Activated T-helper 17 cell treated with anti-CD3 and anti-CD28 coated beads, Interleukin-2, amount 50 U/mL, for 72 hours (primary cell): ENCODE measurements around the gene NSUN6. TPM values are rescaled to one million over a fixed set of nuclear protein-coding genes. Genes with fewer than 3 reads are reported as not detected.

Experiments
- ATAC-seq: fragments of 150-1000 bp; cut with Tn5 transposase; replicated peaks from 2 replicates; pipeline ENCODE4 v1.10.0; 2021; ENCODE audit warnings: mild to moderate bottlenecking, moderate library complexity
- H3K27ac Mint-ChIP-seq: one replicate; pipeline ENCODE4 v1.8.0; 2022; ENCODE audit warnings: mixed read lengths
- H3K27me3 Mint-ChIP-seq: one replicate; pipeline ENCODE4 v1.8.0; 2022; ENCODE audit warnings: mixed read lengths
- H3K36me3 Mint-ChIP-seq: one replicate; pipeline ENCODE4 v1.8.0; 2022; ENCODE audit warnings: low read depth, mild to moderate bottlenecking, mixed read lengths
- H3K4me1 Mint-ChIP-seq: one replicate; pipeline ENCODE4 v1.8.0; 2022; ENCODE audit warnings: mixed read lengths
- H3K4me3 Mint-ChIP-seq: one replicate; pipeline ENCODE4 v1.8.0; 2022; ENCODE audit warnings: mild to moderate bottlenecking, mixed read lengths
- H3K9me3 Mint-ChIP-seq: one replicate; pipeline ENCODE4 v1.8.0; 2022; ENCODE audit warnings: mixed read lengths
- total RNA-seq, 2 donors: library from RNA; stranded (reverse); gene quantifications; one replicate each; pipeline ENCODE4 v1.2.3, GENCODE V29; 2022

Gene NSUN6
- total RNA-seq, 2 donors from 2014 or later, result 16.5 to 25.4 TPM

GRCh38 chr10:18540195-18540594 lies 111.2 kb downstream of the NSUN6 start:
- no peaks in the 10 kb centered on the region for H3K27me3 Mint-ChIP-seq

GRCh38 chr10:18539335-18539734 lies 112.1 kb downstream of the NSUN6 start:
- Mint-ChIP-seq H3K27me3 (no peaks in the 10 kb centered on the region), H3K4me1 (no peaks in the 10 kb centered on the region), H3K9me3 (no peaks in the 10 kb centered on the region), H3K36me3 (peaks cover 55% of the 10 kb centered on the region), H3K4me3 (no peak overlapping the region), H3K27ac (no peak overlapping the region)
- no peak for ATAC-seq

More at GRCh38 chr10:18540195-18540594, 111.2 kb downstream of the NSUN6 start:
- Mint-ChIP-seq H3K36me3 (peaks cover 63% of the 10 kb centered on the region), H3K4me1 (no peaks in the 10 kb centered on the region), H3K9me3 (no peaks in the 10 kb centered on the region), H3K27ac (no peak overlapping the region), H3K4me3 (no peak overlapping the region)
- no peak for ATAC-seq

- no peak for ATAC-seq
- Mint-ChIP-seq H3K9me3 (peaks cover 4% of the 10 kb centered on the region), H3K4me1 (no peaks in the 10 kb centered on the region), H3K36me3 (peaks cover 29% of the 10 kb centered on the region), H3K27ac (no peak overlapping the region), H3K4me3 (no peak overlapping the region), H3K27me3 (no peaks in the 10 kb centered on the region)
Observed at GRCh38 chr10:18533896-18534295, 117.5 kb downstream of the NSUN6 start.

- H3K36me3 Mint-ChIP-seq, result peaks cover 24% of the 10 kb centered on the region
- no peaks in the 10 kb centered on the region for H3K27me3 Mint-ChIP-seq
- no peak overlapping the region for H3K4me3 Mint-ChIP-seq
- no peak for ATAC-seq
- H3K4me1 Mint-ChIP-seq, result no peaks in the 10 kb centered on the region
- no peak overlapping the region for H3K27ac Mint-ChIP-seq
- peaks cover 4% of the 10 kb centered on the region for H3K9me3 Mint-ChIP-seq
Observed at GRCh38 chr10:18532881-18533535, 118.4 kb downstream of the NSUN6 start.

- Mint-ChIP-seq H3K36me3 (peaks cover 19% of the 10 kb centered on the region), H3K9me3 (peaks cover 4% of the 10 kb centered on the region), H3K27me3 (no peaks in the 10 kb centered on the region), H3K4me3 (no peak overlapping the region), H3K27ac (no peak overlapping the region), H3K4me1 (no peaks in the 10 kb centered on the region)
- ATAC-seq, result no peak
Observed at GRCh38 chr10:18528292-18528691, 123.1 kb downstream of the NSUN6 start.

GRCh38 chr10:18527687-18528086 lies 123.7 kb downstream of the NSUN6 start:
- peaks cover 4% of the 10 kb centered on the region for H3K9me3 Mint-ChIP-seq
- H3K27ac Mint-ChIP-seq, result no peak overlapping the region
- no peaks in the 10 kb centered on the region for H3K4me1 Mint-ChIP-seq
- H3K27me3 Mint-ChIP-seq, result no peaks in the 10 kb centered on the region
- no peak for ATAC-seq
- H3K4me3 Mint-ChIP-seq, result no peak overlapping the region
- peaks cover 13% of the 10 kb centered on the region for H3K36me3 Mint-ChIP-seq

- Mint-ChIP-seq H3K4me3 (no peak overlapping the region), H3K27me3 (no peaks in the 10 kb centered on the region), H3K4me1 (no peaks in the 10 kb centered on the region), H3K27ac (no peak overlapping the region), H3K36me3 (peaks cover 7% of the 10 kb centered on the region), H3K9me3 (peaks cover 13% of the 10 kb centered on the region)
- no peak for ATAC-seq
Observed at GRCh38 chr10:18523858-18524257, 127.5 kb downstream of the NSUN6 start.

GRCh38 chr10:18523025-18523424 lies 128.4 kb downstream of the NSUN6 start:
- Mint-ChIP-seq H3K9me3 (peaks cover 13% of the 10 kb centered on the region), H3K4me3 (no peak overlapping the region), H3K27me3 (no peaks in the 10 kb centered on the region), H3K4me1 (no peaks in the 10 kb centered on the region), H3K27ac (no peak overlapping the region), H3K36me3 (peaks cover 6% of the 10 kb centered on the region)
- no peak for ATAC-seq

GRCh38 chr10:18516851-18517250 lies 134.5 kb downstream of the NSUN6 start:
- Mint-ChIP-seq H3K4me1 (no peaks in the 10 kb centered on the region), H3K27ac (no peak overlapping the region), H3K27me3 (no peaks in the 10 kb centered on the region), H3K4me3 (no peak overlapping the region), H3K36me3 (peaks cover 11% of the 10 kb centered on the region), H3K9me3 (peaks cover 22% of the 10 kb centered on the region)
- no peak for ATAC-seq

GRCh38 chr10:18514537-18514936 lies 136.8 kb downstream of the NSUN6 start:
- Mint-ChIP-seq H3K27me3 (no peaks in the 10 kb centered on the region), H3K27ac (no peak overlapping the region), H3K4me1 (no peaks in the 10 kb centered on the region), H3K4me3 (no peak overlapping the region), H3K9me3 (peaks cover 9% of the 10 kb centered on the region), H3K36me3 (peaks cover 11% of the 10 kb centered on the region)
- no peak for ATAC-seq

- no peak for ATAC-seq
- Mint-ChIP-seq H3K9me3 (peaks cover 4% of the 10 kb centered on the region), H3K27me3 (peaks cover 4% of the 10 kb centered on the region), H3K27ac (no peak overlapping the region), H3K4me3 (no peak overlapping the region), H3K4me1 (no peaks in the 10 kb centered on the region), H3K36me3 (peaks cover 11% of the 10 kb centered on the region)
Observed at GRCh38 chr10:18508587-18508986, 142.8 kb downstream of the NSUN6 start.

GRCh38 chr10:18505456-18506118 lies 145.8 kb downstream of the NSUN6 start:
- H3K36me3 Mint-ChIP-seq, result no peaks in the 10 kb centered on the region
- H3K4me1 Mint-ChIP-seq, result no peaks in the 10 kb centered on the region
- H3K27ac Mint-ChIP-seq, result no peak overlapping the region
- no peaks in the 10 kb centered on the region for H3K9me3 Mint-ChIP-seq
- H3K4me3 Mint-ChIP-seq, result no peak overlapping the region
- peaks cover 5% of the 10 kb centered on the region for H3K27me3 Mint-ChIP-seq
- no peak for ATAC-seq

GRCh38 chr10:18504161-18504560 lies 147.2 kb downstream of the NSUN6 start:
- Mint-ChIP-seq H3K4me3 (no peak overlapping the region), H3K36me3 (no peaks in the 10 kb centered on the region), H3K4me1 (no peaks in the 10 kb centered on the region), H3K9me3 (no peaks in the 10 kb centered on the region), H3K27ac (no peak overlapping the region), H3K27me3 (peaks cover 7% of the 10 kb centered on the region)
- ATAC-seq, result no peak

GRCh38 chr10:18501629-18502028 lies 149.8 kb downstream of the NSUN6 start:
- no peak overlapping the region for H3K27ac Mint-ChIP-seq
- H3K27me3 Mint-ChIP-seq, result peaks cover 7% of the 10 kb centered on the region
- no peak overlapping the region for H3K4me3 Mint-ChIP-seq
- no peaks in the 10 kb centered on the region for H3K4me1 Mint-ChIP-seq
- no peaks in the 10 kb centered on the region for H3K9me3 Mint-ChIP-seq
- H3K36me3 Mint-ChIP-seq, result no peaks in the 10 kb centered on the region
- peak; percentile 27 for ATAC-seq

- H3K36me3 Mint-ChIP-seq, result no peaks in the 10 kb centered on the region
- no peaks in the 10 kb centered on the region for H3K4me1 Mint-ChIP-seq
- peaks cover 7% of the 10 kb centered on the region for H3K27me3 Mint-ChIP-seq
- no peak overlapping the region for H3K4me3 Mint-ChIP-seq
- H3K27ac Mint-ChIP-seq, result no peak overlapping the region
- H3K9me3 Mint-ChIP-seq, result no peaks in the 10 kb centered on the region
- ATAC-seq, result peak; percentile 97
Observed at GRCh38 chr10:18501198-18501597, 150.2 kb downstream of the NSUN6 start.
